Activated CD4-positive, alpha-beta T cell treated with anti-CD3 and anti-CD28 coated beads, Interleukin-2, Interleukin-6, amounts not matched to agents 100 ng/mL and 50 ng/mL, durations not matched to agents 16 hours and 8 hours (primary cell): ENCODE results near the gene AMOTL1.
A peak's percentile ranks its signal among the peaks of the same experiment; 100 is the strongest.
"Not testable (repeated sequence)": the region's sequence is repeated elsewhere in the genome, so short reads cannot be mapped to it uniquely, and the experiment has no call there.

ENCODE experiments used
- DNase-seq: peaks from one replicate; pipeline ENCODE4 v3.0.0-alpha.2; 2020

AMOTL1 gene

GRCh38 chr11:94884376-94884775 is 116.2 kb downstream of the AMOTL1 start:
- DNase-seq = no peak

DNA sequence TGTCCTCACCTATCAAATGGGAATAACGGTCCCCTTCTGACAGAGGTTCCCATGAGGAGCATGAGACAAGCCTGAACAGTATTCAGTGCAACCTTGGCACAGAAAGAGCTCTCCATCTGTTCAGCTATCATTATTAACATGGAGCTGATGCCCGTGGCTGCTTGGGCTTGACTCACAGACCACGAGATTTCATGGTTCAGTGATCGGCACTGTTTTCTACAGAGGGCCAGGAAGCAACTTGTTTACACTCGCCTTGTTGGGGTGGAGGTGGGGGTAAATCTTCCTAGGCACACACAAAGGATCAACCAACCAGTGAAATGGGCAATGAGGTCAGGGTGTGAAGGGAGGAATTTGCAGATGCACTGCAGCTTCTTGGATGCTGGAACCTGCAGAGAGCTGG is 117.0 kb downstream of the AMOTL1 start:
- DNase-seq = no peak

- DNase-seq = no peak
Measured at GRCh38 chr11:94885581-94885980, 117.4 kb downstream of the AMOTL1 start.

DNA sequence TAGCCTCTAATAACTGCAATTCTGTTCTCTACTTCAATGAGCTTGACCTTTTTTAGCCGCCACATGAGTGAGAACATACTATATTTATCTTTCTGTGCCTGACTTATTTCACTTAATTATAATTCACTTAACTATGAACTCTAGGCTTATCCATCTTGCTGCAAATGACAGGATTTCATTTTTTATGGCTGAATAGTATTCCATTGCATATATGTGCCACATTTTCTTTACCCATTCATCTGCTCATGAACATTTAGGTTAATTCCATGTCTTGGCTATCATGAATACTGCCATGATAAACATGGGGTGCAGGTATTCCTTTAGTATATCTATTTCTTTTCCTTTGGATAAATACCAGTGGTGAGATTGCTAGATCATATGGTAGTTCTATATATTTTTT is 120.0 kb downstream of the AMOTL1 start:
- no peak for DNase-seq

- DNase-seq = no peak
Measured at GRCh38 chr11:94895451-94895850, 127.3 kb downstream of the AMOTL1 start.

DNA sequence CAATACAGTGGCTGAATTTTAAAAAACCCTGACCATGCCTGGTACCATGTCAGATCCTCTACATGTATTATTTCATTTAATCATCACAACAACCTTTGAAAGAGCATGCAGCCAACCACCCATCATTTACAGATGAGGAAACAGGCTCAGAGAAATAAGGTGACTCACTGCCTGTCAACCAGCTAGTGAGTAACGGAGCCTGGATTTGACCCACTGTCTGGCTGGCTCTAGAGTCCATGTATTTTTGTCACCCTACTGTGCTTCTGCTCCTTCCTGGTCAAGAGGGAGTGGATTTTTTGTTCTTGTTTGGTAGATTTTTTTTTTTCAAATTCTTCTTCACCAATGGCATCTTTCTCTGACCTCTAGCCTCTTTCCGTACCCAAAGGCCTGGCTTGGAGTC is 127.8 kb downstream of the AMOTL1 start:
- no peak for DNase-seq

GRCh38 chr11:94897330-94897768 is 129.2 kb downstream of the AMOTL1 start:
- peak; percentile 45 for DNase-seq

DNA sequence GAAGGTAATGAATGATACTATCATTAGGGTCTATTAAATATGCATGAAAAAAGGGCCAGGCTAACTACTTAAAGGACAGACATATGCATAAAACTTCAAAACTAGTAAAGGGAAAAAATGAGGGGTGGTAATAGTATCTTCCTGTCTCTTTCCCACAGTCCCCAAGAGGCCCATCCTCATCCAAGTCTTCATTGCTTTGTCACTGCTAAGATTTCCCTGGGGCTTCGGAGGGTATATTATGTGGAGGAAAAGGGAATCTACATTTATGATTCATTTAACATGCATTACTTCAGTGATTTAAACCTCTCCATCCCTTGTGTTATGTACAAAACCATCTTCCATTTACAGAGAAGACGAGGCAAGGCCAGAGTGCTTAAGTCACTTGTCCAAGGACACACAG is 139.1 kb downstream of the AMOTL1 start:
- no peak for DNase-seq

DNA sequence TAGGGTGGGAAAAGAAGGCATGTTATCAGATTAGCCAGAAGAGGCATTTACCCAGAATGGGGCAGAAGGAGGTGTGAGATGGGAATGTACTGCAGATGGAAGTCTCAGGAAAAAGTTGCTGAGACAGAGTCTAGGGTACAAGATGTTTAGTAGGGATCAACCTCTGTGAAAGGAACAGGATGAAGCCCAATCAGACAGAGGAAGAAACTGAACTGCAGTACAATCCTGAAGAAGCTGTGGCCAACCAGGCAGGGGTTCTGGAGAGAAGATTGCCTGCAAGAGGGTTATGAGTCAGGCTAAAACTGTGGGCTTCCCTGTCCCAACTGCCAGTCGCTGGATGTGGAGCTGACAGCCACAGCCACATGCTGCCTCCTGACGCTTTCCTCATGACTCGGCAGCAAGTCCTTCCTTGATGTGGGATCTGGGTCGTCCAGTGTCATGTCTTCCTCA is 141.2 kb downstream of the AMOTL1 start:
- DNase-seq = no peak

- no peak for DNase-seq
Measured at GRCh38 chr11:94910270-94910669, 142.1 kb downstream of the AMOTL1 start.

DNA sequence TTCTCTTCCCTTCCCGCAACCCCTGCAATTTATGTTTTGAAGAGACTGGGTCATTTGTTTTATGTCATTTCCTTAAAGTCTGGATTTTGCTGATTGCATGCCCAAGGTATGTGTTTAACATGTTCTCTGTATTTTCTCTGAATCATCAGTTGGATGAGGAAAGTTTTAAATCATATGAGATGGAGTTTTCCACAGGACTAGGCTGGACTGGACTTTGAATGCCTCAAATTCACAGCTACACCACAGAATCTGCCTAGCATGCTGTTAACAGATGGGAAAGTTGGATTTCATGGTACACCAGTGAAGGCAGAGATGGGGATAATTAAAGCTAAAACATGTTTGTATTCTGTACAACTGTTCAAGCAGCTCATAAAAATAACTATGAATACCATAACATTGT is 142.6 kb downstream of the AMOTL1 start:
- no peak for DNase-seq

GRCh38 chr11:94912806-94913205 is 144.7 kb downstream of the AMOTL1 start:
- no peak for DNase-seq

- not testable (repeated sequence) for DNase-seq
Measured at GRCh38 chr11:94913718-94914394, 145.7 kb downstream of the AMOTL1 start.

GRCh38 chr11:94920311-94920710 is 152.2 kb downstream of the AMOTL1 start:
- no peak for DNase-seq

DNA sequence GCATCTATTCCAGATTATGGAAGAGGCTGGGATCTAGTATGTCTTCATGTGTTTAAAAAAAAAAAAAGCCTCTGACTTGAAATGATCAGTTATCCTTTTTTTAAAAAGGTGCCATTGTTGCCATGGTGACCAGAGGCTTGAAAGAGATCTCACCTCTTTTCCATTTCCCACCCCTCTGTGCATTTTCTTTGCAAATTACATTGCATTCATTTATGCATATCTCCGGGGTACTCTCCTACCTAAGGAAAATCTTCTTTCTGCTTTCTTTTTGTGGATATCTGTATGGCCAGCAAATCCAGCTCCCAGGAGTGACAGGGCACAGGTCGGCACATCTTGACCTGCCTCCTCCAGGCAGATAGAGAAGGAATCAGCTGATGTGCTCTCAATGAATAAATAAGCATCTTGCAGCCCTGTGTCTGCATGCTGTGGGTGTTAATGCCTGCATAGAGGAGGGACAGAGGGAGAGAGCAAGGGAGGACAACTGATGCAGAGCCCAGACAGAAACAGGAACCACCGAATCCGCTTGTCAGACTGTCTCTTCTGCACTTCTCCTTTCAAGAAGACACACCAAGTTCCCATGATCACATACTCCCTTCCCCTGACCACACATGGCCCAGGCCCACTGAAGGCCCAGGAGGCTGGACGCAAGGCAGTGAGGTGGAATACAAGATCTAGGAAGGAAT is 154.3 kb downstream of the AMOTL1 start:
- no peak for DNase-seq

DNA sequence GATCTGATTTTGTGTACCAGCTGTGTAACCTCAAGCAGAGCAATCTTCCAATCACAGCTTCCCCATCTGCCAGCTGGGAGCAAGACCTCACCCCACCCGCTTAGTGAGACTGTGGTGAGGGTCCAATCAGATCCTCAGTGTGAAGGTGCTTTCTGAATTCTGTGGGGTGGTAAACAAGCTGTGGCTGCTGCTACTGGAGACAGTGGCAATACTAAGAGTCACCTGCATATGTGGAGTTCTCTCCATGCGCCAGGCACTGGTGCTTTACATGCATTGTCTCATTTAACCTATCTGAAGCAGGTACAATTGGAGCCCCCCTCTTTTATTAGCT is 154.8 kb downstream of the AMOTL1 start:
- no peak for DNase-seq

- DNase-seq = no peak
Measured at GRCh38 chr11:94924171-94924572, 156.0 kb downstream of the AMOTL1 start.

DNA sequence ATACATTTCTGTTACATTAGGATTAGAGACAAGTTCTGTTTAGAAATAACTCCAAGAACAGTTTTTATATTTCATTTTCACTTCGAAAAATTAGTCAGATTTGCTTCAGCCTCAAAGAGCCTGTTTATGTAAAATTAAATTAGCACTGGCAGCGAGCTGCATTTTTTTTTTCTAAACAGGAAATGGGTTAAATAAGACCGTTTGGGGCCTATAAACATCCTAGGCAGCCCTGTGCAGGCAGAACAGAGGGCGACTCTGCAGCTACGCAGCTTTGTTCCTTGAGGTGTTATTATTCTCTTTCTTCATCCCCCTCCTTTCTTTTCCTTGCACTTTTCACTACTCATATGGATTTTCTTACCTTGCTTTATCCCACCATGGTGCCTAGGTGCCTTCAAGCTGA is 156.5 kb downstream of the AMOTL1 start:
- DNase-seq = peak; percentile 7

GRCh38 chr11:94925422-94926270 is 157.5 kb downstream of the AMOTL1 start:
- DNase-seq = no peak

- no peak for DNase-seq
Measured at GRCh38 chr11:94926271-94926625, 158.1 kb downstream of the AMOTL1 start.
